Placental pericyte (primary cell): ENCODE results near the gene DPM2. TPM values are rescaled to one million over a fixed set of nuclear protein-coding genes. Genes with fewer than 3 reads are reported as not detected.

Source experiments
- total RNA-seq: library from RNA; depleted of rRNA; stranded (reverse); fragments of >200 nt; gene quantifications from 2 replicates; pipeline ENCODE4 v1.2.3, GENCODE V29; 2012

DPM2 gene
- total RNA-seq: 14.7 and 18.0 TPM in 2 replicates

GRCh38 chr9:127937388-127938297 is at the start of gene DPM2:
DPM2 (minus strand) TSS chr9:127937854; CDS start chr9:127937820, 34 bp downstream.

GRCh38 chr9:127980706-127981558 is 43.3 kb upstream of the DPM2 start, which contains the start of gene EEIG1:
EEIG1 (minus strand) TSS chr9:127980989; CDS start chr9:127980137, 852 bp downstream.

GRCh38 chr9:127930231-127931091 is 7.2 kb downstream of the DPM2 start, which contains the start of gene PIP5KL1:
PIP5KL1 (minus strand) TSS chr9:127930777; CDS start chr9:127930752, 25 bp downstream.

GRCh38 chr9:127916720-127917581 is 20.7 kb downstream of the DPM2 start, which contains the start of gene ST6GALNAC4:
ST6GALNAC4 (minus strand) TSS chr9:127917041; CDS start chr9:127916419, 622 bp downstream.

GRCh38 chr9:127899128-127899943 is 38.3 kb downstream of the DPM2 start, which contains the start of gene ST6GALNAC6:
ST6GALNAC6 (minus strand) TSS chr9:127899603; CDS start chr9:127897981, 1,622 bp downstream.

Other genes starting within 250 kb of the DPM2 start
- not detected in 2 replicates for gene CFAP157, start 230.9 kb downstream of the DPM2 start, total RNA-seq
- gene PTRH1, start 222.2 kb downstream of the DPM2 start, total RNA-seq: 16.0 and 21.2 TPM in 2 replicates
- gene TTC16, start 221.8 kb downstream of the DPM2 start, total RNA-seq: under 0.01 TPM in 1 of 2 replicates, not detected in the other
- gene TOR2A, start 202.6 kb downstream of the DPM2 start, total RNA-seq: 8.2 and 9.0 TPM in 2 replicates
- gene SH2D3C, start 159.2 kb downstream of the DPM2 start, total RNA-seq: 0.22 TPM in 1 of 2 replicates, not detected in the other
- gene CDK9, start 151.8 kb downstream of the DPM2 start, total RNA-seq: 51.1 and 70.5 TPM in 2 replicates
- 98.4 and 114 TPM in 2 replicates for gene FPGS, start 135.0 kb downstream of the DPM2 start, total RNA-seq
- gene ENG, start 83.2 kb downstream of the DPM2 start, total RNA-seq: 47.7 and 72.3 TPM in 2 replicates
- gene AK1, start 60.2 kb downstream of the DPM2 start, total RNA-seq: 23.2 and 39.1 TPM in 2 replicates
- gene ST6GALNAC6, start 38.3 kb downstream of the DPM2 start, total RNA-seq: 39.6 and 44.8 TPM in 2 replicates
- 40.1 and 95.6 TPM in 2 replicates for gene ST6GALNAC4, start 20.8 kb downstream of the DPM2 start, total RNA-seq
- gene PIP5KL1, start 7.1 kb downstream of the DPM2 start, total RNA-seq: 1.8 and 2.7 TPM in 2 replicates
- gene EEIG1, start 43.1 kb upstream of the DPM2 start, total RNA-seq: 14.0 and 26.3 TPM in 2 replicates
- 9.4 and 10.6 TPM in 2 replicates for gene NAIF1, start 129.5 kb upstream of the DPM2 start, total RNA-seq
- gene SLC25A25, start 130.4 kb upstream of the DPM2 start, total RNA-seq: 24.3 and 36.1 TPM in 2 replicates
- gene PTGES2, start 189.9 kb upstream of the DPM2 start, total RNA-seq: 73.3 and 90.3 TPM in 2 replicates
- not detected in 2 replicates for gene LCN2, start 211.6 kb upstream of the DPM2 start, total RNA-seq
- 40.3 and 41.9 TPM in 2 replicates for gene BBLN, start 222.4 kb upstream of the DPM2 start, total RNA-seq